GM19328 (cell line): ENCODE measurements around the gene PTP4A2.
A peak's percentile ranks its signal among the peaks of the same experiment; 100 is the strongest.

ENCODE experiments used
- ATAC-seq: cut with Tn5 transposase; IDR thresholded peaks from one replicate; pipeline ENCODE4 v1.9.1; 2021; ENCODE audit warnings: mild to moderate bottlenecking, moderate library complexity; ENCODE audit not compliant: unreplicated experiment

PTP4A2 gene

DNA sequence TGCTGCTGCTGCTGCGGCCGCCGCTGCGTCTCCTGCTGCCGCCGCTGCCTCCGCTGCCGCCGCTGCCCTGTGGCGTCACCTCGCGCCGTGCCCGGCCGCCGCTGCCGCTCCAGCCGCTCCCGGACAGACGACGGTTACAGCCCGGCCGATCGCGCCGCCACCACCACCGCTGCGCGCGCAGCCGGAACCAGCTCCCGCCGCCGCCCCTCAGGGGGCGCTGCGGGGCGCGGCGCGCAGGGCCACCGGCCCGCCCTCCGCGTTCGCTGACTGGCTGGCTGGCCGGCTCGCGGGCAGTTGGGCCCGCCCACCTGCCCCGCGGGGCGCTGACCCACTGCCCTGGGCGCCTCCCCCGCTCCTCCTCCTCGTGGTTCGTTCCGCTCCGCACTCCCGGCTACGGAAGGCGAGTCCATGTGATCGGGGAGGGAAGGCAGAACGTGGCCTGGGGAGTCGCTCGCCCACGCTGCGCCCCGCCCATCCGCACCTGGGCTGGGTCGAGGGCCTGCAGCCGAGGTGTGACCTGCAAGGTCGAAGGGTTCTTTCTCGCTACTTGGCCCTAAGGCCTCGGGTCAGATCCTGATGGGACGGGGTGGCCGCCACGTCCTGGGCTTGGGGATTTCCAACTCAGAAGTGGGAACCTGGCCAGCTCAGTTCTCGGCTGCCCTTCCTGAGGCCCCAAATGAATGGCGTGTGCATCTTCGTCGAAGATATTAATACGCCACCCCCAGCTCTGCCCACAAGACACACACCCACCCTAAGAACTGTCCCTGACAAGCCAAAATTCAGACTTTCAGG lies at the start of gene PTP4A2:
Gene PTP4A2, minus strand, starts transcription at position 185 of the 792 bp plus-strand sequence. CDS start 19,303 bp downstream, outside the sequence.
- peak; percentile 78 for ATAC-seq

DNA sequence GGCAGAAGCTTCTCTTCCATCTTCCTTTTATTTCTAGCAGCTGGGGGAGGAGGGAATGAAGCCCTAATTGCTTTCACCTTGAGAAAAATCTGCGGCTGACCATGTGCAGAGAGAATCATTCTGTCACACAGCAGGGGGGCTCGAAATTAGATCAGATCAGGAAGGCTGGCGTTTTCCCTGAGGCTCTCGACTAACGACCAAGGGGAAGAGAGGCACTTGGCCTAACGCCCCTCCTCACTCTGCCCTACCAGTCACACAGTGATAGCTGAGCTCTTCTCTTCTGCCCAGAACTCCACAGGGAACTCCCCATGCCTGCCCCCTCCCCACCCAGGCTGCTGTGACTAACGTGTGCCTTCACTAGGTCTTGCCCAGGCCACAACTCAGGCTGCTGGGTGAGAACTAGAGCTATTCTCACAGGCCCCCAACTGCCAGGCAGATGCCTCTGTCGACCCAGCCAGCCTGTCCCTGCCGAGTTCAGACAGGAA lies 49.0 kb upstream of the PTP4A2 start:
- ATAC-seq = no peak

DNA sequence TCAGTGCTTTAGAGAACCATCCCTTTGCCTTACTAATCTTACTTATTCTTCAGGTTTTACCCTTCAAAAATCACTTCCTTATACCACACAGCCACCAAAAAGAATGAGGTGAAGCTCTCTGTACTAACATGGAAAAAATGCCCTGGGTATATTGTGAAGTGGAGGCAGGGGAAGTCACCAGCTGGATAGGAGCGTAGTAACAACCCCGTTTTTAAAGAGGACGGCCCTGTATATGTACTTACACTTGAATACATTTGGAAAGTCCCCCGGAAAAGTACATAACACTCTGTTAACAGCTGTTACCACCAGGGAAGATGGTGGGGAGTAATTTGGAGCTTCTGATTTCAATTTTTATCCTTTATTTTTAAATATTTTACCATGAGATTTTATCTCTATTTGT lies 47.3 kb upstream of the PTP4A2 start:
- ATAC-seq = no peak

DNA sequence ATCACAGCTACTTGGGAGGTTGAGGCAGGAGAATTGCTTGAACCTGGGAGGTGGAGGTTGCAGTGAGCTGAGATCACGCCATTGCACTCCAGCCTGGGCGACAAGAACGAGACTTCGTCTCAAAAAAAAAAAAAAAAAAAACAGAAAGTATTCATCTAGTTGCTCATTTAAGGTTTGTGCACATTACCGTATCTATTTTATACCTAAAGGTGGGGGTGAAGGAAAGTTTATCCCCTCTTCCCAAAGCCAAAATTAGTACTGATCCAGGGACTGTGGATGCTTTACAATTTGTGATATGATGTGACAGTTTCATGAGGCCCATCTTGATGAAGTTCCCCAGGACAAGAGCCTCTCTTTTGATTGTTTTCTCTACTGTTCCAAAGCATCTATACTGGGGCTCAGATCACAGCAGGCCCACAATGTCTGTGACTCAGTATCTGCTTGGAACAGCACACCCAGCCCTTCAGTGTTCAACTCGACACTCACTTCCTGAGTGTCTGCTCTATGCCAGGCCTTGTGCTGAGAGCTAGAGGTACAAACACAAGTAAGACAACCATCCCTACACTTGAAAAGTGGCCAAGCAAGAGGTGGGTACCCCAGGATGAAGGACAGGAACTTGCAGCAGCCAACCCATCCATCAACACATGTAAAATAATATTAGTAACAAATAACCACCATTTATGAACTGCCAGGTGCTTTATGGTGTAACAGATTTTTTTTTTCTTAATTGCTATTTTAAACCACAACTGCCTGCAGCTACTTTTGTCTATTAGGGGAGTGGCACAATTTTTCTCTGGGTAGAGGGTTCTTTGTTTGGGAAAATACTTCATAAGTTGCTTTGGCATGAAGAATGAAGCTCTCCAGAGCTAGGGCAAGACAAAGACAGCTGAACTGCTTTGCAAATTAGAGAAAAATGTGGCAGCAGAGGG lies 46.5 kb upstream of the PTP4A2 start:
- no peak for ATAC-seq

DNA sequence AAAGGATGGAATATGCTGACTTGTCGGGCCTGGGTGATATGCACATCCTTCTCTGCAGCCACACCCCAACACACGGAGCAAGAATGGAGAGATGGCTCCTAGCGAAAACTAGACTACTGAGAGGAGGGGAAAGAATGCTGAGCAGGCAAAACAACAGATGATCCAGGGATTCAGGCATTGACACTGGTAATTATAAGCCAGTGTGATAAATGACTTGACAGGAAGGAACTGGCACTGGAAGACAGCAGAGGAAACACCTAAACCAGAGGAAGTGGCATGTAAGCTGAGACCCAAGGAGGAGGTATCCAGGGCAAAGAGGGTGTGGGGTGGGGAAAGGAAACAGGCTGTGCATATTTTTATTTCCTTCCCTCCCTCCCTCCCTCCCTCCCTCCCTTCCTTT lies 43.8 kb upstream of the PTP4A2 start:
- ATAC-seq = no peak

DNA sequence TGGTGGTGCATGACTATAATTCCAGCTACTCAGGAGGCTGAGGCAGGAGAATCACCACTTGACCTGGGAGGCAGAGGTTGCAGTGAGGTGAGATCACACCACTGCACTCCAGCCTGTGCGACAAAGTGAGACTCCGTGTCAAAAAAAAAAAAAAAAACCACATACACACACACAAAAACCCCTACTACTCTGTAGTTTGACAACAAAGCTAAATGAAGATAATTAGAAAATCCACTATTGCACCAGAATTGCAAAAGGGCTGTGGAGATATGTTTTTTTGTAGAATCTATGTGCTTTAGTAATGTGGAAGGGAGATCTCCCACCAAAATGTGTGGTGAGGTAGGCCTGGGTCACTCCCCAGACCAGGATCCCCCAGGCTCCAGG lies 43.3 kb upstream of the PTP4A2 start:
- ATAC-seq = no peak

DNA sequence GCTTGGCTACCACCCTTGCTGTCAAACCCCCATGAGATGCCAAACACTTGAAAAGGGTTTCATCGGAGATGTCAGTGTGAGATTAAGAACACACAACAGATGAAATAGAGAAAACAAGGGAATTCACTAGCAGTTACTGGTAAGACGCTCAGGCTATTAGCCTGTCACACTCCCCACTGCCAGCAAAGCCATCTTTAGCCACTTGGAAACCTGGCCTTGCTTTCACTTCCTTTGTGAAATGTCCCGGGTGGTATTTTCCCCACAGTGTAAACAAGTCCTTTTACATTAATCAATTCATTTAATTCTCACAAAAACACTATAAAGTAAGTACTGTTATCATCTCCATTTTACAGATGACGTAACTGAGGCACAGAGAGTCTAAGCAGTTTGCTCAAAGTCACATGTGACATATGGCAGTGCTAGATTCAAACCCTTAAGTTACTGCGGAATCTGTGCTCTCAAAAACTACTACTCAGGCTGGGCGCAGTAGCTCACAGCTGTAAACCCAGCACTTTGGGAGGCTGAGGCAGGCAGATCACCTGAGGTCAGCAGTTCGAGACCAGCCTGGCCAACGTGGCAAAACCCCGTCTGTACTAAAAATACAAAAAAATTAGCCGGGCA lies 42.8 kb upstream of the PTP4A2 start:
- ATAC-seq = no peak

DNA sequence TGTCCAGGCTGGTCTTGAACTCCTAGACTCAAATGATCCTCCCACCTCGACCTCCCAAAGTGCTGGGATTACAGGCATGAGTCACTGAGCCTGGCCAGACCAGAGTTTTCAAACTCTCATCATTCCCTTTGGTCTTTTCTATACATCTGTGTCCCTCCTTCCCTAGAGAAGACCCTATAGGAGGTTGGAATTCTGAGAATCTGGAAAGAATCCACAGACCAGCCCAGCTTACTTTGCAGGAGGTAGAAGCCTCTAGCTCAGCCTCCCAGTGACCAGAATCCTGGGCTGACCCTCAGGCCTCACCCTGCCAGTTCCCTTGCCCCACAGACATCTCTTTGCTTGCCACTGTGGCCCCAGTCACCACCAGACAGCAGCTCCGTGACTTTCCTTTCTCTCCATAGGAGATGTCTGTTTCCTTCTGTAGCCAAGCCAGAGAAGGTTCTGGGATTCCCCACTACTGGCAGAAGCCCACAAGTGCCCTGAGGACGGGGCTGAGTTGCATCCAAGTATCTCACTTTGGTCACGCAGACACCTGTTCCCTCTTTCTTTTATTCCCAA lies 40.8 kb upstream of the PTP4A2 start:
- no peak for ATAC-seq

DNA sequence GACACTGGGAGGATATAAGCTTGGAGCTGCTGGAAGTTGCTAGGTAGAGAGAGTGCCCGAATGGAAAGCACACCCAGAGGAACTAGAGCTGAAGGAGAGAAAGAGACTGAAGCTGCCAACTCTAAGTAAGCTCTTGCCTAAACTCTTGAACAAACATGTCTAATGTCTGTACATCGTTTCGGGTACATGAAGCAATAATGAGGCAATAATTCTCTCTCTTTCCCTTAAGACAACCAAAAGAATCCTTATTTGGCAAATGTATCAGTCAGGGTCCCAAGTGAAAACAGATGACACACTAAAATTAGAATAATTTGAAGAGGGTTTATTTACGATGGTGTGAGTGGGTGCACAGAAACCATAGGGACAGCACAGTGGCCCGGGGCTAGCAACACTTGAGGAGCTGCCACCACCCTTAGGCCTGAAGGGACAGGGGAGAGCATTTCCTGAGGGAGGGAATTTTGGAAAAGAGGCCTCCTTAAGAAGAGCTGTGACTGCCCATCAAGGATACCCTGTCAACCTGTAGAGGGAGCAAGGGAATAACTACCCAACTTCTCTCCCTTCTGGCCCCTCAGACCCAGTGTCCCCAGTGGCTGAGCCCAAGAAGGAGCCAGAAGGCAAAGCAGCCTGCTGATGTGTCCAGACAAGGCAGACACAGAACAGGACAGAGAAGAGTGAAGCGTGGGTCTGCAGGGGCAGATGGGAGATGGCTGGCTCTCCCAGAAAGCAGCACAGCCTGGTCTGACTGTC lies 39.4 kb upstream of the PTP4A2 start:
- no peak for ATAC-seq

DNA sequence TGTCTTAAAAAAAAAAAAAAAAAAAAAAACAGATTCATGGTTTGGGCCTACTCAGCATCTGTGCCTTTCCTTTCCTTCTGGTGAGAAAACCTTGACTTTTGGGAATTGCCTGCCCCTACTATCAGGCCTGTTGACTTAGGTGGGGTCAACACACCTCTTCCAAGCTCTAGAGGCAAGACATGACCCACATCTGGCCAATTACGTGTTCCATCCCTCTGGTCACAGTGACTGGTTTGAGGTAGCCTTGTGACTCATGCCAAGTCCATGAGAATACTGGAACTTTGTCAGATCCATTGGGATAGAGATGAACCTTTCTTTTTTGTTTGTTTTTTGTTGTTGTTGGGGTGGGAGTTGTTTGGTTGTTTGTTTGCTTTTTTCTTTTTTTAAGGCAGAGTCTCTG lies 38.2 kb upstream of the PTP4A2 start:
- ATAC-seq = no peak

DNA sequence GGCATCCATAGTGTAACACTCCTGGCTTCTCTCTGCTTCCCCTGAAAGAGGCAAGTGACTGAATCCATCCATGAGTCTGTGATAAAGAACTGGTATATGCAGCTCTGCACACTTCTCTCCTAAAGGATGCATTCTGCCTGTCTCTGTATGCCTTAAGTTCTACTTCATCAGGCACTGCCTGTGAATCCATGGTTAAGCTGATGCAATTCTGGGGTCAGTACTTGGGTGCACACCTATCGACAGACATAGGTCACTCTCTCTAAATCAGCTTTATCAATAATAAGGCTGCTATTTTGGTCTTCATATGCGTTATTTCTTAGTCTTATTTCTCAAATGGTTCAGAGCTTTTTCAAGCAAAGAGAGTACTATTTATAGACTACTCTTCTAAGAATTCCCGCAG lies 32.7 kb upstream of the PTP4A2 start:
- no peak for ATAC-seq

DNA sequence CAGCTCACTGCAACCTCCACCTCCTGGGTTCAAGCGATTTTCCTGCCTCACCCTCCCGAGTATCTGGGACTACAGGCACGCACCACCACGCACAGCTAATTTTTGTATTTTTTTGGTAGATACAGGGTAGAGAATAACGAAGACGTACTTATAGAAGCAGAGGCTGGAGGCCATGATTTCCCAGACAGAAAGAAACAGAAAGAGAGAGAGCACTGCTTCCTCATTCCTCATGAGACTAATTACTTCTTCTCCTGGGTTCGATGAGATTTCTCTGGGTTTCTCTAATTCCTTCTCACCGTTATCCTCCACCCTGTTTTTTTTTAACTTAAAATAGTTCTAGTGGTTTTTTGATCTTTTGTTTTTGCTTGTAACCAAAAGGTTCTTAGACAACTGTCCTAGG lies 23.4 kb upstream of the PTP4A2 start:
- ATAC-seq = no peak

DNA sequence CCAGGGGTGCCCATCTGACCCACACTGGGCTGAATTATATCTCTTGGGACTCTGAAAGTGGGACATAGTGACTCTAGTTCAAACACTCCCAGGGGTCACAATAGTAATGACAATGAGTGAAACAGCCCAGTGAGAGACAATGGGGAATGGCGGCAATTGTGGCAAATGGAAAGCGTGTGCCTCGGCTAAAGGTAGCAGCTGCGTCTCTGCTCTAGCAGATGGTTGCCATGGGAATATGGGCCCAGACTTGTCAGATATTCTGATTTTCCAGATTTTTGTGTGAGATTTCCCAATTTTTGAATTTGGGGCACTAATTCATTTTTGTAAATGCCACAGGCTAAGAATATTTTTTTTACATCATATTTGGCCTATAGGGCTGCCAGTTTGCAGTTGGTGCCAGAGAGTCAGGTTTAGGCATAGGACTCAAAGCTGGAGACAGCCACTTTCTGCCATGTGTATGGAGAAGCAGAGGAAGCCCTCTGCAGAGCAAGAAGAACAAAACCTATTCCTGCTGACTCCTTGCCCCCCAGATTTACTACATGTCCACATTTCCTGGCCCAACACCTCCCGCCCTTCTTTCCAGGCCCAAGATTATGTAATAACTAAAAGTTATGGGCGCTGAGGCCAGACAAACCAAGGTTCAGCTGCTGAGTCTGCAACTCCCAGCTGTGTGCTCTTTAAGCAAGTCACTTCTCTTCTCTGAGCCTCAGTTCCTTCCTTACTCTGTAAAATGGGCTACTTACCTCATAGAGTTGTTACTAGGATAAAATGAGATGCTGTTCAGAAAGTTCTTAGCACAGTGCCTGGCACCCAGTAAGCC lies 21.6 kb upstream of the PTP4A2 start:
- ATAC-seq = no peak

DNA sequence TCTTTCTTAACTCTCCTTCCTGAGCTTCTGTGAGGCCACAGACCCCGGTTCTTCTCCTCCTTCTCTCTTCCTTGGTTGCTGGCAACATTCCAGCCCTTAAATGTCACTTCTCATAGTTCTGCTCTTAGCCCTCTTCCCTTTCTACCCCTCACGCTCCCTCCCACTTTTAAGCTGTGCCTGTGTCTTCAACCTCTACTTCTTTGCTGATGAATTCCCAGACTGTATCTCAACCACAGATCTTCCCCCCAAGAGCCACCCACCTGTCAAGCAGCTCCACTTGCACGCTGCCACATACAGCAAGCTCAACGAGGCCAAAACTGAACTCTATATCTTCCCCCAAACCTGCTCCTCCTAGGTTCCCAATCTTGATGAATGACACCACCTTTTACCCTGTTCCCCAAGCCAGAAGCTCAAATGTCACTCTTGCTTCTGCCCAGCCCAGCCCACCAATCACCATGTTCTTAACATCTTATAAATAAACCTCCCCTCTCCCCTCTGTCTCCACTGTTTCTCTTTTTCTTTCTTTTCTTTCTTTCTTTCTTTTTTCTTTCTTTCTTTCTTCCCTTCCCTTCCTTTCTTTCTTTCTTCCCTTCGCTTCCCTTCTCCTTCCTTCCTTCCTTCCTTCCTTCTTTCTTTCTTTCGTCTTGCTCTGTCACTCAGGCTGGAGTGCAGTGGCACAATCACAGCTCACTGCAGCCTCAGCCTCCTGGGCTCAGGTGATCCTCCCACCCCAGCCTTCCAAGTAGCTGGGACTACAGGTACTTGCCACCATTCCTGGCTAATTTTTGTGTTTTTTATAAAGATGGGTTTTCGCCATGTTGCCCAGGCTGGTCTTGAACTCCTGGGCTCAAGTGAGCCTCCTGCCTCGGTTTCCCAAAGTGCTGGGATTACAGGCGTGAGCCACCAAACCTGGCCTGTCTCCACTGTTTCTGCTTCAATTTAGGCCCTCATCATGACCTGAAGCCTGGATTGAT lies 19.8 kb upstream of the PTP4A2 start:
- no peak for ATAC-seq

DNA sequence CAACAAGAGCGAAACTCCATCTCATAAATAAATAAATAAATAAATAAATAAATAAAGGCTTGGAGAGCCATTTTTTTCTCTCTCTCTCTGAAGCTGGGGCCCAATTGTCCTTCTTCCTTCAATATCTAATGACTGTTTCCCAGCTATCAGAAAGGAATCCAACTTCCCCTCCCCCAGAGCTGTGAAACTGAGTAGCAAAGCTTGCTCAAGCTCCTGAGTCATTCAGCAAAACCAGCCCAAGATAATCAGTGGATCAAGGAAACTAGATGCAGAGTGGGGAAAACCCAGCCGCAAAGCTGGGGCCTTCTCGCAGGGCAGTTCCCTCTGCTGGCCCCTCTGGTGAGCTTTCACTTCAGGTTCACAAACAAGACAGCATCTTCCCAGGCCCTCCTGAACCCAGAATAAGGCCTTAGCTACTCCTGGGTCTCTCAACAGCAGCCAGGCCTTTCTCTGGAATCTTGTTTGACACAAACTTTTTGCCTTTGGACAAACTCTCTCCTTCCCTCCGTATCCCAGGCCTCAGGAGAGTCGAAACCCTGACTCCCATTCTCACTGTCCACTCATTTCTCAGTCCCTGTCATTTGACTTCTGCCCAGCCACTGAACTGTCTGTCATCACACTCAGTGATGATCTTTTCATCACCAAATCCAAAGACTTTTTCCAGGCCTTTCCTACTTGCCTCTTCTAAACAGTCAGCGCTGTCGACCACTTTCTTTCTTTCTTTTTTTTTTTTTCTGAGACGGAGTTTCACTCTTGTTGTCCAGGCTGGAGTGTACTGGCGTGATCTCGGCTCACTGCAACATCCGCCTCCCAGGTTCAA lies 18.0 kb upstream of the PTP4A2 start:
- no peak for ATAC-seq

DNA sequence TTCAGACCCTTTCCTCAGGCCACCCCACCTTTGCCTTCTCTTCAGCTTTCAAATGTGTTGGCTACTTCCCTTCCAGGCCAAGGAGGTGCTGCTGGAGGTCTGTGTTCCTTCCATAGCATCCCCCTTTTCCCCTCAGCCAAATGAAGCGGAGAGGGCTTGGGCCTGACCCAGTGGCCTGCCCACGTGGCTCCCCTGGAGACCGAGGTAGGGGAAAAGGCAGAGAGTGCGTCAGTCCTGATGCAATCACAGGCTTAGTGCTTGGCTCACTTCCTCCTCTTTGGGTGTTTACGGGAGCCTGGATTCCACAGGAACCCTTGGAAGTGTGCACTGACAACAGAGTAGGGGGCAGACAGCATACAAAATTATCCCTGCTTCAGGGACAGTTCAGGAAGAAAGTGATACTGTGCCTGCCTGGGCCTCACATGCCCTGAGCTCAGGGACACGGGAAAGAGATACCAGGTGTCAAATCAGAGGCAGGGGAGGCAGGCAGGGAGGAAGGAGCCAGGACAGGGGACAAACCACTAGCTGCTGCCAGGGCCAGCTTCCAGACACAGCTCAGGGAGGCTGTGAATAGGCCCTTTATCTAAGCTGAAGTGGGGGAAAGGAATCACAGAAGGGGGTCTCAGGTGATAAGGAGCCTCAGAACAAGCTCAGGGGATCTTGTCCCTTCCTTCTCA lies 16.6 kb upstream of the PTP4A2 start:
- ATAC-seq = no peak

DNA sequence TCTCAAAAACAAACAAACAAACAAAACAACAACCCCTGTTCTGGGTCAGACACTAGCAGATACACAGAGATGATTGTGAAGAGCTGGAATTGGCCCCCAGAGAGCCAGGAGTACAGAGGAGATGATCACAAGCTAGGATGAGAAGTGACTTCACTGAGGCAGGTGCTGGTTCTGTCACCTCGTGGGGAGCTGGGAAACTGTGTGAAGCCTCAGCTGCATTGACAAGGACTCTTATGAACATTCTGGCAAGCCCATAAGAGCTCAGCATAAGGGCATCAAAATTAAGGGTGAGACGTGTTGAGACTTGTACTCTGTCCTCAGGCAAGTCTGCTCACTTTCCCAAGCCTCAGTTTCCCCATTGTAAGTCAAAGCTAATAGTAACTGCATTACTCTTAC lies 14.7 kb upstream of the PTP4A2 start:
- ATAC-seq = no peak
